ENCODE measurements around the gene PSD2. TPM values are rescaled to one million over a fixed set of nuclear protein-coding genes. Genes with fewer than 3 reads are reported as not detected.

The PSD2 gene
- total and polyA plus RNA-seq, 2 of the 13 experiments (the other 11 are each of a cell fraction or from before 2014, with no cell fraction given): 0.07 TPM; not detected in 1

- ATAC-seq (no peak), FAIRE-seq (no peak), DNase-seq (ENCODE audit: low spot score) (no peak)
- Histone ChIP-seq H4K20me1 (ENCODE audit: insufficient read depth, low read length) (no peaks in the 10 kb centered on the region), H3K9ac (ENCODE audit: insufficient read depth, low read depth, low read length) (no peak overlapping the region), H2AFZ (ENCODE audit: low read length) (no peak overlapping the region), H3K4me2 (ENCODE audit: low read depth, low read length) (no peak overlapping the region), H3K36me3 (replicated peaks in 1 of 2; ENCODE audit: control insufficient read depth in 1 of 2, insufficient read depth in 2 of 2, low read length in 2 of 2) (no peaks in the 10 kb centered on the region), H3K4me1 (ENCODE audit: insufficient read depth, low read length) (peaks cover 81% of the 10 kb centered on the region), H3K4me3 (replicated peaks in 1 of 3; ENCODE audit: insufficient read depth in 1 of 3, low read depth in 2 of 3, low read length in 3 of 3) (no peak overlapping the region), H3K27ac (ENCODE audit: extremely low read length, insufficient read depth, low read length) (no peak overlapping the region), H3K9me3 (ENCODE audit: low read length) (no peaks in the 10 kb centered on the region), H3K79me2 (ENCODE audit: insufficient read depth, low read length) (no peaks in the 10 kb centered on the region), H3K27me3 (ENCODE audit: control insufficient read depth in 1 of 2, insufficient read depth in 2 of 2, low read length in 2 of 2) (peaks cover 0 to 13% of the 10 kb centered on the region in 2 experiments; a peak in 4 of 5 replicates)
- TF ChIP-seq FOSL1 (CRISPR knock-in tag; IDR thresholded peaks at IDR 0.05; ENCODE audit: borderline replicate concordance) (no peak), ZBTB33 (CRISPR knock-in tag; IDR thresholded peaks at IDR 0.05) (0 out of 2 replicates have a peak, but pooled peaks have one; percentile 35), SRSF4 (IDR thresholded peaks at IDR 0.05; ENCODE audit: low read depth, low read length, poor library complexity, severe bottlenecking) (no peak), TCF12 (IDR thresholded peaks at IDR 0.05) (no peak), TCF12 (CRISPR knock-in tag; IDR thresholded peaks at IDR 0.05) (no peak), ERF (CRISPR knock-in tag; IDR thresholded peaks at IDR 0.05) (no peak), ZNF180 (CRISPR knock-in tag; IDR thresholded peaks at IDR 0.05; ENCODE audit: borderline replicate concordance, low read depth) (no peak)
- intact Hi-C loops (cut with micrococcal nuclease; ENCODE audit: unreplicated experiment): no loop called here
- ChIA-PET CTCF (ENCODE audit: low intra/inter-chr PET ratio, low total read pairs) (no interaction called here), POLR2A (interaction anchor here (1.4 kb wide), 1 partner anchor 31 kb away, joined by 5 read pairs; no protein-coding TSS in a partner anchor)
- WGBS (ENCODE audit: low lambda C conversion rate): 26% methylated on average over 7 of the region's 45 CpGs
- BruUV-seq (replicated peaks): no TSS peak
- in situ Hi-C loops (cut with HindIII; ENCODE audit: extremely low pct_ligation_motif_present, low pct_unique_long_range_greater_than_20kb): loop anchor here (5.0 kb wide), 1 partner anchor 117 kb away; the partner anchor contains the start of gene CXXC5
Observed at GRCh38 chr5:139763930-139764791, 31.4 kb upstream of the PSD2 start.

Measured in HepG2 (cell line).